GM12878 (cell line): Measurements from ENCODE around the gene DLG2. TPM values are rescaled to one million over a fixed set of nuclear protein-coding genes. Genes with fewer than 3 reads are reported as not detected.

Experiments
- ATAC-seq: fragments of 200-7000 bp; cut with Tn5 transposase; 3 replicates; pipeline ENCODE4 v1.9.1; 2020; ENCODE audit warnings: mild to moderate bottlenecking, moderate library complexity
- BruUV-seq: library from RNA; stranded (reverse); fragments of 400-500 nt; replicated peaks from 2 replicates; lab custom pipeline; 2021; lab: Mats Ljungman, UMichigan
- CTCF ChIA-PET: fragments of 300-600 bp; sonication (Branson Sonifier 250); formaldehyde crosslinking; extraction: SDS; loops from one replicate; lab custom pipeline; 2021; ENCODE audit warnings: inconsistent platforms; lab: Yijun Ruan, JAX
- POLR2A ChIA-PET: fragments of 350-600 bp; formaldehyde crosslinking; extraction: SDS; loops from one replicate; lab custom pipeline; 2021; ENCODE audit warnings: inconsistent platforms; lab: Charles Lee
- RAD21 ChIA-PET: fragments of 300-600 bp; sonication (Branson Sonifier 250); formaldehyde crosslinking; loops from one replicate; lab custom pipeline; 2023; ENCODE audit warnings: antibody characterized with exemption; ENCODE audit not compliant: unreplicated experiment; lab: Charles Lee
- SMC1A ChIA-PET: fragments of 300-600 bp; sonication (Branson Sonifier 250); formaldehyde crosslinking; loops from one replicate; lab custom pipeline; 2023; ENCODE audit not compliant: unreplicated experiment, uncharacterized antibody; lab: Charles Lee
- DNase-seq: peaks from one replicate; pipeline ENCODE4 v3.0.0-alpha.2; 2011; ENCODE audit warnings: low read depth, low spot score
- FAIRE-seq: peaks from 3 replicates; lab custom pipeline; 2011; peaks lifted over from hg19 to GRCh38; lab: Jason Lieb, UNC
- H2AFZ ChIP-seq: 2 replicates; pipeline ENCODE4 v1.6.0; 2011; ENCODE audit warnings: low read depth, low read length, control low read depth; ENCODE audit not compliant: control insufficient read depth
- H3K27ac ChIP-seq: 2 replicates; pipeline ENCODE4 v1.5.1; 2011; ENCODE audit warnings: control low read depth; ENCODE audit not compliant: control insufficient read depth, insufficient read depth
- H3K27me3 ChIP-seq, 2 experiments: replicated peaks in 1 of 2; 2 replicates each; pipeline versions ENCODE4 v1.6.0 to v1.6.1; 2011; ENCODE audit warnings: low read length in 1 of 2; ENCODE audit not compliant: control insufficient read depth in 2 of 2, insufficient read depth in 2 of 2
- H3K36me3 ChIP-seq, 2 experiments: 2 replicates each; pipeline ENCODE4 v1.5.1; 2011; ENCODE audit warnings: low read length in 1 of 2; ENCODE audit not compliant: control insufficient read depth in 2 of 2, insufficient read depth in 2 of 2
- H3K4me1 ChIP-seq: 2 replicates; pipeline ENCODE4 v1.6.1; 2011; ENCODE audit warnings: mild to moderate bottlenecking, low read length, moderate library complexity, mixed read lengths; ENCODE audit not compliant: control insufficient read depth, insufficient read depth
- H3K4me2 ChIP-seq: 2 replicates; pipeline ENCODE4 v1.6.0; 2011; ENCODE audit warnings: control low read depth; ENCODE audit not compliant: control insufficient read depth, insufficient read depth
- H3K4me3 ChIP-seq: fragments of 200-600 bp; sonication (generic); 2 replicates; pipeline ENCODE4 v1.5.1; 2016
- H3K79me2 ChIP-seq: 2 replicates; pipeline ENCODE4 v1.6.0; 2011; ENCODE audit warnings: low read length; ENCODE audit not compliant: control insufficient read depth, insufficient read depth
- H3K9ac ChIP-seq: 2 replicates; pipeline ENCODE4 v1.8.0; 2011; ENCODE audit warnings: low read length, control low read depth, mixed read lengths; ENCODE audit not compliant: control insufficient read depth, insufficient read depth
- H3K9me3 ChIP-seq: replicated peaks from 3 replicates; pipeline ENCODE4 v1.5.1; 2011; ENCODE audit warnings: mild to moderate bottlenecking, low read length; ENCODE audit not compliant: control insufficient read depth, insufficient read depth
- H4K20me1 ChIP-seq: 2 replicates; pipeline ENCODE4 v1.6.0; 2011; ENCODE audit not compliant: control insufficient read depth, insufficient read depth
- ESRRA ChIP-seq: IDR thresholded peaks from 2 replicates; pipeline ENCODE4 v1.6.1; 2012; ENCODE audit warnings: mild to moderate bottlenecking, low read length, improper control_type of control experiment
- FOXK2 ChIP-seq: fragments of 450-650 bp; IDR thresholded peaks from 2 replicates; pipeline ENCODE4 v1.6.1; 2017; ENCODE audit warnings: mild to moderate bottlenecking, moderate library complexity
- HSF1 ChIP-seq: fragments of 150-350 bp; IDR thresholded peaks from 2 replicates; pipeline ENCODE4 v1.6.1; 2014; ENCODE audit warnings: mild to moderate bottlenecking, low read depth, low read length
- IRF4 ChIP-seq: IDR thresholded peaks from 2 replicates; pipeline ENCODE4 v1.6.1; 2011; ENCODE audit warnings: low read depth, low read length
- NR2F1 ChIP-seq: fragments of 450-650 bp; conservative IDR thresholded peaks from 2 replicates; pipeline ENCODE4 v1.6.1; 2017; ENCODE audit warnings: mild to moderate bottlenecking
- PAX5 ChIP-seq: IDR thresholded peaks from 2 replicates; pipeline ENCODE4 v1.6.1; 2011; ENCODE audit warnings: low read depth, low read length, borderline replicate concordance
- PML ChIP-seq: IDR thresholded peaks from 2 replicates; pipeline ENCODE4 v1.6.1; 2012; ENCODE audit warnings: low read length, inconsistent platforms
- SMC3 ChIP-seq: IDR thresholded peaks from 2 replicates; pipeline ENCODE4 v1.6.1; 2011; ENCODE audit warnings: low read length, improper control_type of control experiment, borderline replicate concordance
- SPI1 ChIP-seq: IDR thresholded peaks from 2 replicates; pipeline ENCODE4 v1.6.1; 2011; ENCODE audit warnings: low read depth, mild to moderate bottlenecking, low read length, moderate library complexity, borderline replicate concordance; ENCODE audit not compliant: insufficient read depth
- SRF ChIP-seq, 2 experiments: IDR thresholded peaks; 2 replicates each; pipeline ENCODE4 v1.6.1; 2011; ENCODE audit warnings: low read depth in 2 of 2, low read length in 2 of 2, mild to moderate bottlenecking in 1 of 2, moderate library complexity in 1 of 2
- YBX1 ChIP-seq: fragments of 450-650 bp; IDR thresholded peaks from 2 replicates; pipeline ENCODE4 v1.6.1; 2016; ENCODE audit warnings: antibody characterized with exemption
- WGBS: methylation state at CpG from one replicate; pipeline ENCODE4 v1.1.6; 2016; ENCODE audit warnings: low lambda C conversion rate; ENCODE audit not compliant: insufficient replicate concordance, insufficient coverage; ENCODE audit errors: missing lambda C conversion rate; 5-methylcytosine and 5-hydroxymethylcytosine counted together
- in situ Hi-C: fragments of 300-500 bp; cut with MboI; formaldehyde crosslinking; loops from 9 replicates; pipeline ENCODE4 v1.14.3; 2018; ENCODE audit warnings: mixed read lengths
- intact Hi-C: fragments of 100-400 bp; cut with micrococcal nuclease; formaldehyde crosslinking; loops from one replicate; pipeline ENCODE4 v1.14.2; 2022; ENCODE audit not compliant: unreplicated experiment
- polyA plus RNA-seq, 11 experiments: library from polyadenylated mRNA; depleted of rRNA in 4 of 11; unstranded in 6 of 11; stranded (reverse) in 5 of 11; fragments of >200 nt; fragmentation: Nextera tagmentation in 4 of 11; fragmentation: Illumina TruSeq in 1 of 11; extraction: Ambion mirVana in 4 of 11; extraction: Trizol in 1 of 11; gene quantifications; 1 replicate in 1 of 11; 2 replicates in 10 of 11; pipeline versions ENCODE4 v1.2.1 to v1.2.3, GENCODE V29; 2011 to 2016; ENCODE audit warnings: inconsistent platforms in 2 of 11, missing spikeins in 2 of 11, low read depth in 1 of 11
- total RNA-seq, 4 experiments: library from RNA; depleted of rRNA in 3 of 4; stranded (reverse); fragments of >200 nt in 3 of 4; fragmentation: Illumina TruSeq in 1 of 4; extraction: Trizol in 1 of 4; gene quantifications; 2 replicates each; pipeline versions ENCODE4 v1.2.1 to v1.2.3, GENCODE V29; 2013 to 2021

The DLG2 gene
- total and polyA plus RNA-seq, 10 of the 15 experiments (the other 5 are each of a cell fraction or from before 2014, with no cell fraction given): 0.09 to 0.98 (median 0.35) TPM

GRCh38 chr11:85310479-85310878 lies 316.7 kb downstream of the DLG2 start:
- RAD21 ChIA-PET: no interaction called here
- Histone ChIP-seq H3K36me3 (no peaks in the 10 kb centered on the region), H2AFZ (no peak overlapping the region), H3K4me1 (no peaks in the 10 kb centered on the region), H3K79me2 (no peaks in the 10 kb centered on the region), H4K20me1 (no peaks in the 10 kb centered on the region), H3K4me3 (no peak overlapping the region), H3K4me2 (no peak overlapping the region), H3K9me3 (no peaks in the 10 kb centered on the region), H3K9ac (no peak overlapping the region), H3K27me3 (no peaks in the 10 kb centered on the region), H3K27ac (no peak overlapping the region)
- TF ChIP-seq SRF (IDR thresholded peaks at IDR 0.05; ENCODE audit: low read depth in 2 of 2, low read length in 2 of 2): no peak
- no peak for TF ChIP-seq YBX1
- no peak for TF ChIP-seq FOXK2
- TF ChIP-seq ESRRA: no peak
- TF ChIP-seq IRF4: no peak
- TF ChIP-seq PML: no peak
- TF ChIP-seq PAX5: no peak
- TF ChIP-seq NR2F1: no peak
- no peak for TF ChIP-seq HSF1
- TF ChIP-seq SMC3: no peak
- TF ChIP-seq SPI1: no peak
- no peak for ATAC-seq
- intact Hi-C loops (no loop called here), in situ Hi-C loops (no loop called here)
- CTCF ChIA-PET: no interaction called here
- POLR2A ChIA-PET: no interaction called here
- FAIRE-seq: no peak
- BruUV-seq: no TSS peak
- no peak for DNase-seq
- SMC1A ChIA-PET: interaction anchor here (0.8 to 1.5 kb wide), 2 partner anchors 14 to 79 kb away, joined by 3 read pairs; no protein-coding TSS in a partner anchor
- WGBS: 34% methylated on average over 2 of the region's 2 CpGs
